COLO829 (cell line): ENCODE data around the gene PSME3IP1.
"Not testable (repeated sequence)": the region's sequence is repeated elsewhere in the genome, so short reads cannot be mapped to it uniquely, and the experiment has no call there.

Experiments
- DNase-seq: peaks from one replicate; pipeline ENCODE4 v3.0.0; 2012; ENCODE audit warnings: low spot score

Gene PSME3IP1

GRCh38 chr16:57123974-57124674 is 61.7 kb downstream of the PSME3IP1 start:
- no peak for DNase-seq

GRCh38 chr16:57123216-57123973 is 62.4 kb downstream of the PSME3IP1 start:
- no peak for DNase-seq

- DNase-seq: no peak
Observed at GRCh38 chr16:57118461-57119084, 67.3 kb downstream of the PSME3IP1 start.

- DNase-seq: peak; percentile 46
Observed at GRCh38 chr16:57115514-57116182, 70.2 kb downstream of the PSME3IP1 start.

- DNase-seq: no peak
Observed at GRCh38 chr16:57115168-57115513, 70.7 kb downstream of the PSME3IP1 start.

GRCh38 chr16:57113664-57114063 is 72.2 kb downstream of the PSME3IP1 start:
- DNase-seq: no peak

- no peak for DNase-seq
Observed at GRCh38 chr16:57113042-57113453, 72.8 kb downstream of the PSME3IP1 start.

GRCh38 chr16:57112403-57113041 is 73.3 kb downstream of the PSME3IP1 start:
- DNase-seq: no peak

- DNase-seq: no peak
Observed at GRCh38 chr16:57111420-57111819, 74.4 kb downstream of the PSME3IP1 start.

GRCh38 chr16:57110937-57111336 is 74.9 kb downstream of the PSME3IP1 start:
- no peak for DNase-seq

GRCh38 chr16:57109259-57110105 is 76.4 kb downstream of the PSME3IP1 start:
- DNase-seq: not testable (repeated sequence)

- no peak for DNase-seq
Observed at GRCh38 chr16:57108432-57108831, 77.4 kb downstream of the PSME3IP1 start.

- DNase-seq: no peak
Observed at GRCh38 chr16:57107321-57107922, 78.4 kb downstream of the PSME3IP1 start.

- no peak for DNase-seq
Observed at GRCh38 chr16:57106767-57107166, 79.1 kb downstream of the PSME3IP1 start.

GRCh38 chr16:57105184-57105583 is 80.7 kb downstream of the PSME3IP1 start:
- DNase-seq: no peak

- no peak for DNase-seq
Observed at GRCh38 chr16:57104706-57105105, 81.1 kb downstream of the PSME3IP1 start.

- DNase-seq: no peak
Observed at GRCh38 chr16:57102888-57103851, 82.7 kb downstream of the PSME3IP1 start.
